Spleen (tissue), 7 donors: ENCODE results near the gene ERC2.

Experiments used
- CTCF ChIP-seq, 11 experiments: fragments of 200-600 bp in 7 of 11; fragments of 450-650 bp in 4 of 11; sonication (generic) in 4 of 11; IDR thresholded peaks in 8 of 11; conservative IDR thresholded peaks in 3 of 11; 1 replicate in 7 of 11; 2 replicates in 4 of 11; pipeline versions ENCODE4 v1.4.0 to v1.8.0; 2016 to 2021; ENCODE audit warnings: antibody characterized with exemption in 11 of 11, inconsistent platforms in 4 of 11, mild to moderate bottlenecking in 1 of 11
- POLR2A ChIP-seq, 3 donors: fragments of 450-650 bp; IDR thresholded peaks; one replicate each; pipeline ENCODE4 v1.5.1; 2017; ENCODE audit warnings: antibody characterized with exemption in 3 of 3, mild to moderate bottlenecking in 1 of 3
- POLR2AphosphoS5 ChIP-seq, 3 donors: sonication (generic); formaldehyde crosslinking; IDR thresholded peaks; one replicate each; pipeline ENCODE4 v1.5.1; 2017; ENCODE audit warnings: antibody characterized with exemption in 3 of 3
- donor health status: DM: no; HTN: no; CAD: no; lungs with moderate emphysema.
- donor health status: DM: no; HTN: no; CAD: no.
- donor health status: DM: no; HTN: no; CAD: no.

GRCh38 chr3:55782351-55782750 is 685.9 kb downstream of the ERC2 start:
- TF ChIP-seq POLR2AphosphoS5 (IDR thresholded peaks at IDR 0.05): no peak
- TF ChIP-seq CTCF (IDR thresholded peaks at IDR 0.05 in 8 of 11, conservative IDR thresholded peaks at IDR 0.05 in 3 of 11): no peak
- no peak for TF ChIP-seq POLR2A (IDR thresholded peaks at IDR 0.05)
